HG02885 (cell line): ENCODE data around the gene SPIB.
A peak's percentile ranks its signal among the peaks of the same experiment; 100 is the strongest.

ENCODE experiments used
- ATAC-seq: cut with Tn5 transposase; IDR thresholded peaks from one replicate; pipeline ENCODE4 v1.9.1; 2021; ENCODE audit warnings: mild to moderate bottlenecking; ENCODE audit not compliant: unreplicated experiment, poor library complexity

SPIB gene

DNA sequence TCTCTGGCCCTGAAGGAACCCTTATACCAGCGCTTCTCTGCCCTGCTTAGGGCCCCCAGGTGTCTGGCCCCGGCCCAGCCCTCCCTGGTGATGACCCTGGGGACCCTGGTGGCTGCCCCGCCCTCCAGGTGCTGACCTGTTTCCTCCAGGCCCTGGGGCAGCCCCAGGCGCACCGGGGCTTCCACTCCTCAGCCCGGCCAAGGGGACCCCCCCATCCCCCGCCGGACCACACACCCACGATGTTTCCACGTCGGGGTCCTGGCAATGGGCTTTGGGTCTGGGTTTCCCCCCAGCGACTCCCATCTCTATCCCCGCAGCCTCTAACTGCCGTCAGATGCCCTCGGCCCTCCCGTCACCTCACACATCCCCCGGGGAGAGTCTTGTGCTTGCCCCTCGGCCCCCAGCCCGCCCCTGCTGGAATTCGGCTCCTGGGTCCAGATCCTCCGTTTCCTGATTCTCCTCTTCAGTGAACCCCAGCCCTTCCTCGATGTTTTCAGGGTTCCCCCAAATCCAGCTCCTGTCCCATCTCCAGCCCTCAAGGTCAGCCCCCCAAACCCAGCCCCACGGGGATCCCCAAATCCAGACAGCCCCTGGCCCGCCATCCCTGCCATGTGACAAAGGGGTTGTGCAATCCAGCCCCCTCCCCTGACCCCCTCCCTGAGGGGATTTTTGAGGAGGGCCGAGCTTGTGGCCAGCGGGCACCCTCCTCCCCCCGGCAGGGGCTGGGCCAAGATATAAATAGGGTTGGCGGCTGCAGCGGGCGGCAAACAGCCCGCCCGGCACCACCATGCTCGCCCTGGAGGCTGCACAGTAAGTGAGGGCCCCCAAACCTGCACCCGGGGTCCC is at the start of gene SPIB:
Gene SPIB (plus strand): TSS at position 763 of the 846 bp plus-strand sequence. CDS start 25 bp downstream, at position 788.
- ATAC-seq, result no peak

DNA sequence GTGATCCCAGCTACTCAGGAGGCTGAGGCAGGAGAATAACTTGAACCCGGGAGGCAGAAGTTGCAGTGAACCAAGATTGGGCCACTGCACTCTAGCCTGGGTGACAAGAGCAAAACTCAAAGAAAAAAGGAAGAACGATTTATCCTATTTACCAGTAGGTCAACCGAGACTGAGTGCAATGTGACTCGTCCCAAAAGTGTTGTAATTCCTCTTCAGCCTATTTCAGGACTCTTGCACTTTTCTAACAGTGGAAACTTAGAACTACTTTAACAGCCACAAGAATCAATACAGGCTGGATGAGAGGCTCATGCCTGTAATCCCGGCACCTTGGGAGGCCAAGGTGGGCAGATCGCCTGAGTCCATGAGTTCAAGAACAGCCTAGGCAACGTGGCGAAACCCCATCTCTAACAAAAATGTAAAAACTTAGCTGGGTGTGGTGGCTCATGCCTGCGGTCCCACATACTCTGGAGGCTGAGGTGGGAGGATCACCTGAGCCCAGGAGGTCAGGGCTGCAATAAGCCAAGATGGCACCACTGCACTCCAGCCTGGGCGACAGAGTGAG is 46.7 kb upstream of the SPIB start:
- no peak for ATAC-seq

- peak; percentile 89 for ATAC-seq
These were observed 42.3 kb upstream of the SPIB start, which contains the start of gene NR1H2 for GRCh38 chr19:50376166-50377050. Gene NR1H2 (plus strand): TSS chr19:50376457. CDS start chr19:50377606, 1,149 bp downstream.

DNA sequence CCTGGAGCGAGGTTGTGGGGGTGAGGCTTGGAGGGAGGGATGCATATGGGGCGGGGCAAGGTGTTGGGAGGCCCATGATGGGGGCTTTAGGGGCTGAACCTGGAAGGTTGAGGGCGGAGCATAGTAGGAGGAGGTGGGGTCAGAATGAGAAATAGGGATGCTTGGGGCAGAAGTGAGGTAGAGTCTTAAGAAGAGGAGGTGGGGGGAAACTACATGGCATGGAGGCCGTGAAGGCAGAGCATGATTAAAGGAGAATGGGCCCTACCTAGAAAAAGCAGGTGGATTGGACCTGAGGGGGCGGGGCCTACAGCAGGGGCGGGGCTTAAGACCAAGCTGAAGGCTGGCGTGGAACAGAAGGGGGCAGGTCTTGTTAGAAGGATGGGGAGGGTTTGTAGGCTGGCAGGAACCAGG is 41.7 kb upstream of the SPIB start:
- peak; percentile 23 for ATAC-seq

- ATAC-seq, result no peak
These were observed 41.2 kb upstream of the SPIB start for GRCh38 chr19:50377517-50377916.

- no peak for ATAC-seq
These were observed 40.4 kb upstream of the SPIB start for GRCh38 chr19:50378169-50378862.

GRCh38 chr19:50378863-50379236 is 39.9 kb upstream of the SPIB start:
- no peak for ATAC-seq

DNA sequence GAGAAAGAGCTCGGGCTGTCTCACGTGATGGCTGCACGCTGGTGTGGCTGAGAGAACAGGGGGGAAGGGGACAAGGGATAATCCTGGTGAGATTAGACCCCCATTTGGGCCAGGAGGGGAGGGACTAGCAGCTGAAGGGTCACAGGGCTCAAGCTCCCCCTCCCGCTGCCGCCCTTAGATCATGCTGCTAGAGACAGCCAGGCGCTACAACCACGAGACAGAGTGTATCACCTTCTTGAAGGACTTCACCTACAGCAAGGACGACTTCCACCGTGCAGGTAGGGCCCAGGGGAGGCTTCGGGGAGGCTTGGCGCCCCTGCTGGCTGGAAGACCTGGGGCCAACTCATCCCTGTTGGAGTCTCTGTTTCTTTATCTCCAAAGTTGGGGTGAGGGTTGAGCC is 39.1 kb upstream of the SPIB start:
- no peak for ATAC-seq

GRCh38 chr19:50380137-50380536 is 38.6 kb upstream of the SPIB start:
- ATAC-seq, result no peak

DNA sequence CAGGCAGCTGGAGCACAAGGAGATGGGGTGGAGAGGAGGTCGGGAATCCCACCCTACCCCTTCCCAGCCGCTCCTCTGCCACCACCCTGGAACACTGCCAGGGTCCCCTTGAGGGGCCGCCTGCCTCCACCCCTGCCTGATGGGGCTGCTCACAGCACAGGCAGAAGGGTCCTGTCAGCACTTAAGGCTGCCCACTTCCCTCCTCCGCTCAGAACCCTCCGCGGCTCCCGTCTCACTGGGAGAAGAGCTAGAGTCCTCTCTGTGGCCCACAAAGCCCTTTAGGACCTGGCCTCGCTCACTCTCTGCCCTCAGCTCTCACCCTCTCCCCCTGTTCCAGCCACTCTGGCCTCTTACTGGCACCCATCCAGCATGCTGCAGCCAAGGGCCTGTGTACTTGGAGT is 38.0 kb upstream of the SPIB start:
- ATAC-seq, result no peak

GRCh38 chr19:50381881-50382729 is 36.6 kb upstream of the SPIB start:
- no peak for ATAC-seq

- ATAC-seq, result no peak
These were observed 35.5 kb upstream of the SPIB start for GRCh38 chr19:50383001-50383851.

DNA sequence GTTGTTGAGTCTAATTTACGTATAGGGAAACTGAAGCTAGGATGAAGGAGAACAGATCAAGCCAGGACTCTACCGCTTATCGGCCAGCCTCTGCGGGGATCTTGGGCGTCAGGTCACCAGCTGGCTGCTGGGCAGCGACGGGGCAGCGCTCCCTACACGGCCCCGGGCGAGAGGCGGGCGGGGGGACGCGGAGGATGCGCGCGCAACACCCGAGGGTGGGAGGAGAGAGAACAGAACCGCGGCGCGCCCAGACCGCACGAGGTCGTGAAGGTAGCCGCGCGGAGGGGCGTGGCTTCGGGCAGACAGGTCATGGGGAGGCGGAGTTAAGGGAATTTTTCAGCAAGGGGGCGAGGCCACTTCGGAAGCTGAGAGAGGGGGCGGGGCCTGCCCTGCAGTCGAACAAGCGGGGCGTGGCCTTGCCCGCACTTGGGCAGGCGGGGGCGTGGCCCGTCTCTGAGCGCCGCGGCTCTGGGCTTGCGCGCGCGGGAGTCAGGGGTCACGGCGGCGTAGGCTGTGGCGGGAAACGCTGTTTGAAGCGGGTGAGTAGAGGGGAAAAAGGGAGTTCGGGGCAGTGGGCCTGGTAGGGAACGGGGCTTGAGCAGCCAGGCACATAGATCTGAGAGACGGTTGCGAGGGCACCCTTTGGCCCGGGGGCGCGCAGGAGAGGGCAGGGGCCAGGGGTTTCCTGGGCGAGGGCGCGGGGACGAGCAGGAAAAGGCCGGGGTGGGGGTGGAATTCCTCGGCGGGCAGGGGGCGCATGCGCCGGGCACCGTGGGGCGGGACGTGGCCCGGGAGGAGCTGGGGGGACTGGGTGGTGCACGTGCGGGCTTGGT is 34.7 kb upstream of the SPIB start, which contains the start of gene POLD1:
Gene POLD1 (plus strand): TSS at position 496 of the 833 bp plus-strand sequence. CDS start 14,505 bp downstream, outside the sequence.
- peak; percentile 88 for ATAC-seq

DNA sequence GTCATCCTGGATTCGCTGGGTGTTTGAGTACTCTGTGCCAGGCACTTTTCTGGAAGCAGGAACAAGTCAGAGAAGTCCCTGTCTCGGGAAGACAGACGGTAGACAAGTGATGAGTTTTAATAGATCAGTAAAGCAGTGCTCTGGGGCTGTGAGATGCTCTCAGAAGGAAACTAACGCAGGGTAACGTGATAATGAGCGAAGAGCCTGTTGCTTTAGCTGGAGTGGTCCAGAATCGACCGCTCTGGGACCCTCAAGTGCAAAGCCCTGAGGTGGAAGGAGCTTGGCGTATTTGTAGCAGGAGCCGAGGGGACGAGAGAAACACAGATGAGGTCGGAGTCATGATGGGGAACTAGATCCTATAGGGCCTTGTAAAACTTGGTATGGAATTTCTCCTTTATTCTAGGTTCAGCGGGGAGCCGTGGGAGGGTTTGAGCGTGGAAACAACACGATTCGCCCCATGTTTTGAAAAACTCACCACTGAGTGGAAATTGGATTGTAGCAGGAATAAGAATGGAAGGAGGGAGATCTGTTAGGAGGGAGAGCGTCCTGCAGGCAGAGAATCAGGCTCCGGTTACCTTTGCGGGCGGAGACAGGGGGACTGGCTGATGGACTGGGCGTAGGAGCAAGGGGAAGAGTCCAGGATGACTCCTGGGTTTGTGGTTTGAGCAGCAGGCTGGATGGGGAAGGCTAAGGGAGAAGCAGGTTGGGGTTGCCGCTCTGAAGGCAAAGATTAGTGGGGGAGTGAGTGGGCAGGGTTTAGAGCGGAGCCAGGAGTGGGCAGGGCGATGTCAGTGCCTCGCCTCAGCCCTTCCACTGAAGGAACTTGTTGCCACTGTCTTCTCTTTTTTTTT is 33.8 kb upstream of the SPIB start:
- ATAC-seq, result no peak

DNA sequence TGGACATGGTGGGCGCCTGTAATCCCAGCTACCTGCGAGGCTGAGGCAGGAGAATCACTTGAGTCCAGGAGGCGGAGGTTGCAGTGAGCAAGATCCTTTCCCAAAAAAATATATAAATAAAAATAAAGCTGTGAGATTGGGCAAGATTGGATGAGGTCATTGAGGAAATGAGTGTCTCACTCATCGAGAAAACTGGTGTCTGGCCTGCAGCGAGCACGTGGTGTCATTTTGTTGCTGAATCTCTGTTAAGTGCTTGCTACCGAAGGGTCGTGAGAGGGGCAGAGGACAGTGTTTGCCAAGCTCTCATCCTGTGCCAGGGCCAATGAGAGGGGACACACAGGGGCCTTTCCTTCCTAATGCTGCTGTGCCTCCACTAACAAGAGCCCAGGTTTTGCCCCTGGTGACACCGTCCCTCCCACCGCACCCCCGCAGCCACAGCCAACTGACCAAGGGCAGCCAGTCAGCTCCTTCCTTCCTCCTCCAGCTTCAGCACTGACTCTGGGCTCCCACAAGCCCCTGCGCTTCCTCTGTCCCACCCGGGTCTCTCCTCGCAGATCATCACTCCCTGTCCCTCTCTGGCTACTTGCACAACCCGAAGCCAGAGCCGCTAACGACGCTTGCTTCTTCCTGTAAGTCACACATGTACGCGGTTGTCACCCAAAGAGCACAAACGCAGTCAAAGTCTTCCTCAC is 31.4 kb upstream of the SPIB start:
- no peak for ATAC-seq

GRCh38 chr19:50387868-50388245 is 30.9 kb upstream of the SPIB start:
- ATAC-seq, result no peak
